ENCODE results near the gene TREH. TPM values are rescaled to one million over a fixed set of nuclear protein-coding genes. Genes with fewer than 3 reads are reported as not detected.

Gene TREH
- total and polyA plus RNA-seq, 2 of the 8 experiments (the other 6 are each of a cell fraction or from before 2014, with no cell fraction given): 0.03 TPM; not detected in 1

DNA sequence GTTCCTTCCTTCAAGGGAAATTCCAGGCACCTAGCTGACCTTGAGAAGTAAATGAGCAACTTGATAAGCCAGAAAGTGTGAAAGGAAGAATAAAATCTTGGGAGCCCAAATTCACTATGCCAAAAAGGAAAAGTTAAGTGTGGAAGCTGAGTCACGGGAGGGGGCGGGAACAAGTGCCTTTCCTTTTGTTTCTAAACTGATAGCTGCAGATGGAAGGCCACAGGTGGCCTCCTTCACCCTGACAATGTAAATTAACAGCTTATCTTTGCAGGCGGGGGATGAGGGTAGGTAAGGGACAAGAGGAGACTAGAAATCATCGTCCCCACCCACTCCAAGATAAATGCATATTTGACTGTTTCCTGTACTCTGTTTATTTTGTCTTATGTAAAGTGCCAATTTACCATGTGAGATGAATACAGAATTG lies 36.4 kb upstream of the TREH start:
- no peak for FAIRE-seq
- Histone ChIP-seq H3K79me1 (ENCODE audit: low read depth, low read length) (no peaks in the 10 kb centered on the region), H3K79me2 (ENCODE audit: control insufficient read depth in 1 of 2, insufficient read depth in 2 of 2, low read length in 2 of 2) (peaks cover 0 to 20% of the 10 kb centered on the region in 2 experiments; a peak in 2 of 4 replicates), H2BK5ac (ENCODE audit: low read depth, low read length) (peak overlapping the region; percentile 98), H2BK20ac (ENCODE audit: low read length) (0 out of 2 replicates have a peak overlapping the region, but pooled peaks have one; percentile 100), H3K36me3 (ENCODE audit: control insufficient read depth in 2 of 4, insufficient read depth in 4 of 4, low read length in 3 of 4) (peaks cover 0 to 5% (median 0%) of the 10 kb centered on the region in 4 experiments; a peak in 1 of 8 replicates), H2BK120ac (replicated peaks; ENCODE audit: low read depth, low read length) (peak overlapping the region; percentile 95), H3K4me2 (ENCODE audit: insufficient read depth in 1 of 2, low read depth in 2 of 2, low read length in 2 of 2) (peak overlapping the region; percentile 32; a peak in 3 of 4 replicates), H3K9me3 (ENCODE audit: insufficient read depth in 2 of 2, low read depth in 1 of 2, low read length in 1 of 2) (no peaks in the 10 kb centered on the region), H4K8ac (ENCODE audit: extremely low read depth, insufficient read depth, low read length) (no peak overlapping the region), H3K4ac (replicated peaks; ENCODE audit: insufficient read length, low read depth, low read length) (peak overlapping the region; percentile 49), H3K9ac (replicated peaks in 1 of 4; ENCODE audit: extremely low read depth in 1 of 4, low read depth in 3 of 4, low read length in 3 of 4) (peak overlapping the region in 2 of 4 experiments; percentile 61 to 62; a peak in 4 of 7 replicates), H2BK15ac (ENCODE audit: low read length) (no peak overlapping the region), H2AFZ (ENCODE audit: low read length) (no peak overlapping the region), H3K27ac (ENCODE audit: low read depth, low read length) (peak overlapping the region; percentile 95), H4K91ac (replicated peaks; ENCODE audit: insufficient read length, low read length) (peak overlapping the region; percentile 94), H3K23ac (ENCODE audit: insufficient read length) (no peak overlapping the region), H3K14ac (ENCODE audit: insufficient read length) (peak overlapping the region; percentile 1), H3K4me1 (replicated peaks in 1 of 4; ENCODE audit: control insufficient read depth in 3 of 4, insufficient read depth in 4 of 4, low read length in 3 of 4) (peaks cover 4 to 15% (median 8%) of the 10 kb centered on the region in 4 experiments), H3K18ac (ENCODE audit: extremely low read depth, low read length) (peak overlapping the region; percentile 100; the same call in 1 of the 2 replicates), H3K56ac (replicated peaks; ENCODE audit: insufficient read length, low read depth, low read length) (peak overlapping the region; percentile 84), H2BK12ac (ENCODE audit: low read depth, low read length) (peak overlapping the region; percentile 98; the same call in 1 of the 2 replicates), H4K20me1 (replicated peaks in 1 of 2; ENCODE audit: control insufficient read depth in 1 of 2, insufficient read depth in 2 of 2, low read length in 2 of 2) (no peaks in the 10 kb centered on the region), H3K27me3 (replicated peaks in 1 of 4; ENCODE audit: control insufficient read depth in 3 of 4, extremely low read depth in 1 of 4, insufficient read depth in 3 of 4, low read length in 3 of 4) (no peaks in the 10 kb centered on the region), H3K4me3 (ENCODE audit: extremely low read depth in 1 of 4, insufficient read depth in 2 of 4, low read depth in 3 of 4, low read length in 4 of 4) (peak overlapping the region in 1 of 4 experiments; percentile 27; a peak in 1 of 8 replicates), H2AK5ac (ENCODE audit: low read depth, low read length) (peak overlapping the region; percentile 55; the same call in 1 of the 2 replicates), H4K5ac (ENCODE audit: insufficient read length, low read depth, low read length) (peak overlapping the region; percentile 58), H3K23me2 (ENCODE audit: low read depth, low read length) (no peaks in the 10 kb centered on the region)
- ChIA-PET CTCF (ENCODE audit: partially characterized antibody) (interaction anchor here (1.1 to 1.9 kb wide), 6 partner anchors 19 to 241 kb away, joined by 3 to 9 read pairs (median 4); no protein-coding TSS in a partner anchor), POLR2A (ENCODE audit: partially characterized antibody) (interaction anchor here (0.6 to 4.1 kb wide), 18 partner anchors 10 to 179 kb away, joined by 3 to 46 read pairs (median 6); partner anchors contain the start of gene DDX6)
- WGBS, 2 experiments (ENCODE audit: extremely low coverage in 1 of 2, insufficient coverage in 1 of 2, insufficient read length in 1 of 2, insufficient replicate concordance in 2 of 2, low coverage in 1 of 2, low lambda C conversion rate in 2 of 2, missing lambda C conversion rate in 1 of 2): 0% methylated on average over 4 of the region's 4 CpGs; no CpG with 5 or more reads in 1 of the 2 experiments
- DNase-seq (ENCODE audit: low read depth in 1 of 2, low spot score in 2 of 2): peak; percentile 66 to 70
- peak; percentile 88 for TF ChIP-seq NANOG (IDR thresholded peaks at IDR 0.05; ENCODE audit: insufficient read depth, low read depth, low read length, poor library complexity, severe bottlenecking)
- peak in 1 of 2 experiments; percentile 63; a peak in 2 of 3 replicates for TF ChIP-seq POLR2A (IDR thresholded peaks at IDR 0.05; ENCODE audit: control extremely low read depth in 1 of 2, low read depth in 2 of 2, low read length in 2 of 2)
- no peak for TF ChIP-seq KDM1A (IDR thresholded peaks at IDR 0.05; ENCODE audit: borderline replicate concordance, low read length)
- no peak for TF ChIP-seq CHD2 (IDR thresholded peaks at IDR 0.05; ENCODE audit: low read length)
- TF ChIP-seq SP1 (IDR thresholded peaks at IDR 0.05; ENCODE audit: low read depth, low read length): peak; percentile 41
- no peak for TF ChIP-seq EGR1 (IDR thresholded peaks at IDR 0.05; ENCODE audit: borderline replicate concordance, low read depth, low read length)
- TF ChIP-seq BACH1 (IDR thresholded peaks at IDR 0.05; ENCODE audit: low read length): peak; percentile 94
- no peak for TF ChIP-seq POU5F1 (IDR thresholded peaks at IDR 0.05; ENCODE audit: low read depth, low read length)
- TF ChIP-seq RNF2 (IDR thresholded peaks at IDR 0.05; ENCODE audit: borderline replicate concordance, low read depth, low read length, missing control alignments, poor library complexity, severe bottlenecking): no peak
- TF ChIP-seq NRF1 (IDR thresholded peaks at IDR 0.05; ENCODE audit: low read depth, low read length): no peak
- no peak for TF ChIP-seq SAP30 (IDR thresholded peaks at IDR 0.05; ENCODE audit: insufficient read depth, insufficient replicate concordance, low read length)
- TF ChIP-seq FOSL1 (IDR thresholded peaks at IDR 0.05; ENCODE audit: insufficient read depth, low read depth, low read length): no peak
- no peak for TF ChIP-seq RFX5 (IDR thresholded peaks at IDR 0.05; ENCODE audit: borderline replicate concordance, low read depth, low read length)
